GM19099 (cell line): ENCODE results near the gene PPP6C.

Experiments used
- POLR2A ChIP-seq: IDR thresholded peaks from 3 replicates; pipeline ENCODE4 v1.6.1; 2011; ENCODE audit warnings: low read depth; ENCODE audit not compliant: insufficient read length; ENCODE audit errors: extremely low read depth

The PPP6C gene

GRCh38 chr9:125183561-125183960 lies 6.0 kb downstream of the PPP6C start:
- no peak for TF ChIP-seq POLR2A

GRCh38 chr9:125183054-125183453 lies 6.5 kb downstream of the PPP6C start:
- TF ChIP-seq POLR2A: no peak

- no peak for TF ChIP-seq POLR2A
Measured at GRCh38 chr9:125180876-125181275, 8.7 kb downstream of the PPP6C start.

GRCh38 chr9:125177888-125178287 lies 11.7 kb downstream of the PPP6C start:
- no peak for TF ChIP-seq POLR2A

GRCh38 chr9:125176636-125177035 lies 13.0 kb downstream of the PPP6C start:
- no peak for TF ChIP-seq POLR2A

GRCh38 chr9:125172031-125172755 lies 17.4 kb downstream of the PPP6C start:
- no peak for TF ChIP-seq POLR2A

- TF ChIP-seq POLR2A: no peak
Measured at GRCh38 chr9:125169895-125170294, 19.7 kb downstream of the PPP6C start.

GRCh38 chr9:125166762-125167161 lies 22.8 kb downstream of the PPP6C start:
- no peak for TF ChIP-seq POLR2A

- no peak for TF ChIP-seq POLR2A
Measured at GRCh38 chr9:125161284-125161918, 28.2 kb downstream of the PPP6C start.

- TF ChIP-seq POLR2A: no peak
Measured at GRCh38 chr9:125160750-125161149, 28.9 kb downstream of the PPP6C start.

- no peak for TF ChIP-seq POLR2A
Measured at GRCh38 chr9:125156551-125156950, 33.1 kb downstream of the PPP6C start.

- no peak for TF ChIP-seq POLR2A
Measured at GRCh38 chr9:125153712-125154367, 35.8 kb downstream of the PPP6C start.

- no peak for TF ChIP-seq POLR2A
Measured at GRCh38 chr9:125151730-125152129, 37.9 kb downstream of the PPP6C start.

- TF ChIP-seq POLR2A: no peak
Measured at GRCh38 chr9:125150349-125151245, 39.0 kb downstream of the PPP6C start.

- no peak for TF ChIP-seq POLR2A
Measured at GRCh38 chr9:125147401-125147951, 42.1 kb downstream of the PPP6C start.
